Activated T-helper 1 cell treated with anti-CD3 and anti-CD28 coated beads, Interleukin-2, amount 50 U/mL, for 16 hours (primary cell): Measurements from ENCODE around the gene STX7.

Experiments
- DNase-seq, 2 donors: peaks; one replicate each; pipeline ENCODE4 v3.0.0-alpha.2; 2020; ENCODE audit warnings: low read depth in 1 of 2, low spot score in 1 of 2

STX7 gene

DNA sequence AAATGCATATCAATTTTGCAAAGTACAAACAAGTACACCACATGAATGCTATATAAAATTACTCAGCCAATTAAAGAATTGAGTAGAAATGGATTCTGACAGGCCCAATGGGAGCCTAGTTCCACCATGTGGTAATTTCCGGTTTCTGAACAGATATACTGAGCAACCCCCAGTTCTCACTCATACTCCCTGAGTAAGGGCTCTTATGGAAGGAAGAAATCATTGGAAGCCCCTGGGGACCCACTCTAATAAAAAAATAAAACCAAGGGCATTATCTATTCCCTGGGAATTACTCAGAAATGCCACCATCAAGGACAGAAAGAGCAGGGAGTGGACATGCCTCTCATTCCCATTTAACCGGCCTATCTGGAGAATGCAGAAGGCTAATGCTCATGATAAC is 34.6 kb downstream of the STX7 start:
- no peak for DNase-seq

DNA sequence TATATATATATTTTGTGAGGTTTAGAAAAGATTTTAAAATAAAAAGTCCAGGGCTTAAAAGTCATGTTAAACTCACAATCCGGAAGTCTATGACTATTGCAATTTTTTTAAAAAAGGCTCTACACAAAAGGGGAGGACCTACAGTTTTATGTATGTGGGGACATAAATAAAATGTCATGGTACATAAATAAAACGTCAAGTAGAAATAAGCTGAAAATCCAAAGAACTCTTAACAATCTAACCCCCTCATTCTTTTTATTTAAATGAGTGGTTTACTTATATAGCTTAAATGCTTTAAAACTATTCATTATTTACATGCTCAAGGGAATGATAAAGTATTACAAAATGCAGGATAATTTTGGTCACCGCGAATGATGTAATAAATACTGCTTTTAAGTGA is 36.2 kb downstream of the STX7 start:
- no peak for DNase-seq

DNA sequence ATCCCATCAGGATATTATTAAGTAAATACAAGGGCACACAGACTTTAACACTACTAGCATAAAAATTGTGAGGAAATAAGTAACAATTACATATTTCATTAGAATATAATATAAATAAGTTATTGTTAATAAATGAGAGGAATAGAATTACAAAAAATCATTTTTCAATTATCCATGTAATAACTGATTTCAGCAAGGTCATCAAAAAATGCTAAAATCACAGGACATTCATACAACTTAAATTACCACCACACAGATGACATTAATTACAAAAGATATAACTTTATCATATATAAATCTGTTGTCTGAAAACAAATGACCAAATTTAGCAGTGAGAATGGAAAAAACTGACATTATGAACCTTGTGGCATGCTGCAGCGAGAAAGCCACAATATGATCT is 37.0 kb downstream of the STX7 start:
- DNase-seq = no peak

DNA sequence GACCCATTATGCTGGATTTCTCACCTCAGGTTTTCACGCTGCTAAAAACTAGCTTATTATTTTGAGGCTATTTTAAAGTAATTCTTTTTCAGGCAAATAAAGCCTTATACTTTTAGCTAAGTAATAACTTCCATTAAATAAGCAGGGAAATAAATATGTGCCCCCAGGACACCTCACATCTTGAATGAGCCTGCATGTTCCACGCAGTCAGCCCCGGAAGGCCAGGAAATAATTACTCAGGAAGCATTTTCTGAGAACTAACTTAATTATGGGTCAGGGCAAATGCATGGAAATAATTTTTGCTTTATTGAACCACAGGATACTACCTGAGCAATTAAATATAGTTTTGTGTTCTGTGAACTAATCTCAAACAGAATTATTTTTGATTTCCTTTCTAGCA is 41.1 kb downstream of the STX7 start:
- no peak for DNase-seq

DNA sequence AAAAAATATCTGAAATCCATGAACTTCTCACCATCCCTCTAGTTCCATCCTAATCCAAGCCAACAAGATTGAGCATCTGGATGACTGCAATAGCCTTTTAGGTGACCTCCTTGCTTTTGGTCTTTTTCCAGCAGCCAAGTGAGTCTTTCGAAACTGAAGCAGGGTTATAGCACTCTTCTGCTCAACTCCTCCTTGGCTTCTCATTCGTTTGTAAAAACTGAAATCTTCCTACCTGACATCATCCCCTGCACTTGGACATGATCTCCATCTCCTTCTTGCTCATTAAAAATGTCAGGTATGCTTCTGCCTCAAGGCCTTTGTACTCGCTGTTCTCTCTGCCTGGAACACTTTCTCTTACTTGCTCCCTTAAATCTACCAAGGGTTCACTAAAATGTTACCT is 46.0 kb downstream of the STX7 start:
- no peak for DNase-seq

DNA sequence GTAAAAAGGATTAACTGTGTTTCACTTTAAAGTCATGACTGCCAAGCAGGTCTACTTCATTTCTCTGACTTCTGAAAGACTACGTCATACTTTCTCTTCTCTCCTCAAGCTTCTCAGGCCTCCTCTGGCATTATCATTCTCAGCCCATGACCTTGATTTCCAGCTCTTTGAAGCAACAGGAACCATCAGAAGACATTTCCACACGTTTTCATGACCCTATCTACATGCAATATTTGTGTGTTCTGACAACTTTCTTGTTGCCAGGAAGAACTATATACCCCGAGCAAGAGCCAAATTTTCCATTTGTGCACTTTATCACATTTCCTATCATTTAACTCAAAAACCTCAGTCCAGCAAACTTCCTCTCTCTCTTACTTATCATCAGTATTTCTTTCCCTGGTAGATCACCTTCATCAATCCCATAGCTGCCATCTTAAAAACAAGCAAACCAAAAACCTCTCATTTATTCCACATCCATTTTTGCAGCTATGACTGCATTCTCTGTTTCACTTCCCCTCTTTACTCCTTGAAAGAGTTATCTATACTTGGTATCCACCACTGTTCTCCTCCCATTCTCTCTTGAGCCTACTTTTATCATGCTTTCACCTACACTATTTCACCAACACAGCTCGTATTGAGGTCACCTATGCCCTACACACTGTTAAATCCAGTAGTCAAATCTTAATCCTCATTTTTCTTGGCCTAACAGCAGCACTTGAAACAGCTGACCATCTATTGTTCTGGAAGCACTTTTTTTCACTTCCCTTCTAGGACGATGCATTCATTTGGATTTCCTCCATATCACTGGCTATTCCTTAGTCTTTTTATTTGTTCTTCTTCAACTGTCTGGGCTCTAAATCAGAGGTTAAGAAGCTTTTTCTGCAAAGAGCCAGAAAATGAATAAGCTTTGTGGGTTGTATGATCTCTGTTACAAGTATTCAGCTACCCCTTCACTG is 47.1 kb downstream of the STX7 start:
- no peak for DNase-seq

DNA sequence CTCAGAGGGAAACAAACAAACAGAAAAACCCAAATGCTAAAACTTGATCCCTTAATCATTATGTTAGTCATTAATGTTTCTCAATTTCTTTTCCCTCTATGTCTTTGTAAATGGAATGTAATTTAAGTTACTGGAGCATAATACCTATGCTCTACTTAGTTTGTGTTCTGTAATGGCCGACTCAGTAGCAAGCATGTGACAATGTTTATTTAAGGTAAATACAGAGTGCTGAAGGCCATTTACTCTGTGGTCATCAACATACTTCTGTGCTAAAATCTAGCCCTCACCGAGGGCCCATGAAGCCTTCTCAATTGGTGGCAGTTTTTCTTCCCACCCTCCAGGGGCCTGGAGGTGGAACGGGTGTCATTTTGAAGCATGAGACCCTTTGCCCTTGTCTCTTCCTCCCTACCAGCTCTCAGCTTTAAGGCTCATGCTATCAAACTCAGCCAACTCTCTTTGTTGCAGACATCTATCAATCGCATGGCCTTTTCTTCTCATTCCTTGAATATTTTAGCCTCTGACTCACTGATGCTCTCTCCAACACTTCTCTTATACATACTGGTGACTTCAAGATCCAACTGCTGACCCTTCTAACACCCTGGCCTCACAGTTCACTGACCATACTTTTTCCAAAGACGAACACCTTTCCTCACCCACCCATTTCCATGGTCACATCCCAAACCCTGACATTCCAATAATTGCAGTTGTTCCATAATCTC is 48.2 kb downstream of the STX7 start:
- DNase-seq = no peak

DNA sequence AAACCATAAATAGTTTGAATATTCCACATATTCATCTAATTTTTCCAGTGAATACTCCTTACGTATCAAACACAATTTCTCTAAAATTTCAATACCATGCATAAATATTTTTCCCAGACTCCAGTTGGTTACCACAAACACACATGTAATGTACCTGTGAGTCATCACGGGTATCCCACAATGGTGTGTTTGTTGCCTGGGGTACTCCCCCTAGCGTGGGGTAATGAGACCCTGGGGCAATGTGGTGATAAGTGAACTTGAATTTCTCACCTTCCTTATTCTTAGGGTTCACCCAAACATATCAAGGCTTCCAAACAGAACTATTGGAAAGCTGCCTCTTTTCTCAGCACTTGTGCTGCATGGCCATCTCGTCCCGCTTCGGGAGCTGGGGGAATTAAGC is 51.0 kb downstream of the STX7 start:
- no peak for DNase-seq

DNA sequence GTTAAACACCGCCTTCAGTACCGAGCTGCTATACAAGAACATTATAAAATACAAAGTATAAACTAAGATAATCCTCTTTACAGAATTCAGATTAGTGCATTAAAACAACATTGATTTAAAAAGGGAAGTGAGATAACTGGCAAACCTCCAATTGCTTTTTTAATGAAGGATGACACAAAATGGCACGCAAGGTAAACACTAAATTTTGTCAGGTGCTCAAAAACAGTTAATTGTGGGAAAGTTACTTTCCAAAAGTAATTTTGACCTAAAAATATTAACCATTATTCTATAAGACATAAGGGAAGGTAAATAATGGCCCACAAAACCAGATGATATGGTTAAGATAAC is 53.3 kb downstream of the STX7 start:
- no peak for DNase-seq

DNA sequence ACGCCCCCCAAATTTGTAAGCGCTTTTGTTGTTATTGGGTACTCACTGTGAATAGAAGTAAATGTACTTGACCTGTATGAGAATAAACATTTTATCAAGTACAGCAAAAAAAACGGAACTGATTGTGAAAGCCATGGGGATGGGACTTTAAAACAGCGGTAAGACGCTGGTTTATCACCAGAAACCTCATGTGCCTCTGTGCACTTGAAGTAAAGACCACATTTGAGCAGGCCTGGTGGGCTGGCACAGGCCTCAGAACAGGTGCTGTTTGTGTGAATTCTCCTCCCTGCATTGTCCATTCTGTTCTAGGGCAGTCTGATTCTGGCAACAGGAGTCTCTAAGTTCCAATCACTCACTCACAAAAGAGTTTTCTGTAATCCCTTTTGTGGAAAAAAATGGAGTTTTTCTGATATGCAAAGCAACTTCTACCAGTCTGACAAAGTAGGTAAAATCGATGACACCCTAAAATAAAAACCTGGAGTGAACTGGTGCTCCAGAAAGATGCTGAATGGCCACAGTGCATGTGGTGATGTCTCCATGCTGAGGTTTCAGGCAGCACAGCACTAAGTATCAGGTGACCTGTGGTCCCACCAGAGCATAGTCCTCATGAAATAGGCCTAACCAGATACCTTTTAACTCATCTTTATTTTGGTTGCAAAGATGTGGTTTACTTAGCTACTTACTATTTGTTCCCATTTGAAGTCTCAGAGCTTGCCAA is 53.9 kb downstream of the STX7 start:
- no peak for DNase-seq

DNA sequence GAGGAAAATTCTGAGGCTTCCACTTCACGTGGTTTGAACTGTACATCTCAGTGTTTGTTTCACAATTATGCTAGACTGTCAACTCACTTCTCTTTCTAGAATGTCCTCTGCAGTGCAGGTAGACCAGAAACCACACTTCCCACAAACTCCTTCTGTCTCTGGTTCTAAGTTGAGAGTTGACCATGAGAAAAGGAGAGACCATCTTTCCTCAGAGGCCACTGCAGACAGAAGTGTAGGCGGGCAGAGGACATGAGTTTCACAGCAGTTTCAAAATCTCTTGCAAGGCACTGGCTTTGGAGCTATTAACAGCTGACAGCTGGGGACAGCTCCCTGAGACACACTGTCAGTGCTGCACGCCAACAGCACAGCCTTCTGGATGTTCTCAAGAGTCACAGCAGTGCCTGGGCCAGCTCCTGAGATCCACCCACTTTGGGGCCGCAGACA is 56.2 kb downstream of the STX7 start:
- no peak for DNase-seq

DNA sequence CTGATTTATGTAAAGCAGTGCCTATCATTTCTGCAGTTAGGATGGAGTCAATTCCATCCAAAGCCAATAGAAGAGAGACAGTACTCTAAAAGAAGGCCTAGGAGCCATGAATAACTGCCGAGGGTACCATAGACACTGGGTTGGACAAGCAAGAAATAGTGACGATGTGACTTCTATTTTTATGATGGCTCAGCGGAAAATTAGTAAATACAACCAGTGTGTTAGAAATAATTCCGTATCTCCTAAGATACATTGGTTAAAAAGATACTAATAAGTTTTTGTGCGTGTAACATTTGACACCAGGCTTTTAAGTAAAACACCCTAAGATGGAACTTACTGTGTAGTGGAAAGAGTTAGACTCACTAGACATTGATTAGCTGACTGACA is 66.1 kb downstream of the STX7 start:
- no peak for DNase-seq

DNA sequence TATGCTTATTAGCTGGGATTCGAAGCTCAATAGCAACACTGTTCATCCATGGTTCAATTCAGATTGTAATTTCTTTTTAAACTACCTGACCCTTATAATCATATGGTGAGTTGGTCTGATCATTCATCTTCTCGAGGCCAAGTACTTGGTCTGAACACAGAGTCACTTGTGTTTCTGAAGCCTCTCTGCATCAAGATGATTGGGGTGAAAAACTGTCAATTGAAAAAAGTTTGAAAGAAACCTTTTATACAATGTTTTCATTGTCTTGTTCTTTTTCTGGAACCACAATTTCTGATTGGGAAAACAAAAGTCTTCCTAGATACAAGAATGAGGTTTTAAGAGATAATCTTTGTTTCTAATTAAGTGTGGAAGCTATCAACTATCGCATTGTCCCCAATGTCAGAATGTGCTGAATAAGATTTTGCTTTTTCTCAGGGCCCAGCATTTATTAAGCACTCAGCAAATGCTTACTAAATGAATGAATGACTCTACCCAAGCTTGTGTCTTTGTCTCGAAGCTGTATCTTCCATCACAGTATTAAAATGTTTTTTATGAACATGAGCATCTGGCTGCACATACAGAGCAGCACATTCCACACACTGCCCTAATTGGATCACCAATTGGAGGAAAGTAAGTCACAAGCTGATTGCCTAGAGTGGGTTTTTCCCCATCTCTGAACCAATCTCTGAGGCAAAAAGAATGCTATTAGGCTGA is 66.6 kb downstream of the STX7 start:
- no peak for DNase-seq

DNA sequence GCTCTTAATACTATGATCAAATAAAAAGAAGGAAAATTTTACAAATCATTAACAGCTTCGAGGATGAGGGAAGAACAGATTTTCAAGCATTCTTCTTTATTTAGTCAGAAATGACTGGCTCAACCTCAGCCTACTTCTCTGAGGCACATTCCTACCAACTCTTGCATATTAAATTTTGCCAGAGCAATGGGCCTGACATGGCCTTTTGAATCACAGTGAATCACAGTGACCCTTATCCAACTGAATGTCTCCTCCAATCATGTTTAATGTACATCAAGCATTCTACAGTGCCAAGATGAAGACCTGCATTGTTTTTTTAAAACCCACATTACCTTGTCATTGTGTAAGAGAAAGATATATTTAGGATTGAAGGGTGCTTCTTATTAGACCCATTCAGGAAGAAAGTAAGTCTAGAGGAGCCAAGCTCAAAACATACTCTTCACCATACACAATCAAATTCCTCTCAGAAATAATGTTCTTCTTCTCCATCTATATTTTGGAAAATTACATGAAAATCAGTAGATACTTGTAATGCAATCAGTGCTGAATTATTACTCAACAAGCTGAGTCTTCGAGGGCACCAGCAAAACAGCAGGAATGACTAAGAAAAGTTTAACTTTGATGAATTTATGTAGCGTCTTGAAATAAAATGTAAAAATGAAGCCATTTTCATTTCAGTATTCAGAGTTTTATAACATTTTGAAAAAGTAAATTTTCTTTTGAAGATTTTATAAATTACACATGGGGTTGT is 67.5 kb downstream of the STX7 start:
- DNase-seq = no peak

DNA sequence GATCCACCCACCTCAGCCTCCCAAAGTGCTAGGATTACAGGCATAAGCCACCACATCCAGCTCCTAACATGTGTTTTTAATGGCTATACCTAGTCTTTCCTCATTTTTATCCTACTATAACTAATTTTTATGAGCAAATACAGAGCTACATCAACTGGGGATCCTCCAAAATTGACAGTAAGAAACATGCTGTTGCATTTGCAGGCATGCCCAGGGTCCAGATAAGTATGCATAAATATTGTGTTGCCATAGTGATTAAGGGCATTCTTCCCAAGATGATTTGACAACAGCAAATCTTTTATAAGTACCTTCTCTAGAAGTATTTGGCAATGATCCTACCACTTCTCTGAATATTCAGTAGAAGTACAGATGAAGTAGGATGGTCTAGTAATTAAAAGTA is 69.7 kb downstream of the STX7 start:
- no peak for DNase-seq

DNA sequence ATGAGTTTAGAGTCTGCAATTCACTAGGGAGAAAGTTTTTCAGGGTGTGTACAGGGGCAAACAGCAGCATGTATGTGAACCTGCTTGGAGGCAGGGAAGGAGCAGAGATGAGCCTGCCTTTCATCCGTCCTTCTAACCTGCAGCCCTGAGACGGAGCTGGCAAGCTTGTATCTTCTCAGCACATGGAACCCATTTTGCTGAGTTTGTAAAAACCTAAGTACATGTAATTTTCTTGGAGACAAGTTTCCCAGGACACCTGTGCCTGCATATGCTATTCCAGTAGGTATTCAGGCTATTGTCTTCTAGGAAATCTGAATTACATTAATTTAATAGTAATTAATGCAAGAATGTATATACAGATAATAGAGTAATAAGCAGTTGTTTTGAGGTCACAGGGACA is 82.8 kb downstream of the STX7 start:
- DNase-seq = no peak

DNA sequence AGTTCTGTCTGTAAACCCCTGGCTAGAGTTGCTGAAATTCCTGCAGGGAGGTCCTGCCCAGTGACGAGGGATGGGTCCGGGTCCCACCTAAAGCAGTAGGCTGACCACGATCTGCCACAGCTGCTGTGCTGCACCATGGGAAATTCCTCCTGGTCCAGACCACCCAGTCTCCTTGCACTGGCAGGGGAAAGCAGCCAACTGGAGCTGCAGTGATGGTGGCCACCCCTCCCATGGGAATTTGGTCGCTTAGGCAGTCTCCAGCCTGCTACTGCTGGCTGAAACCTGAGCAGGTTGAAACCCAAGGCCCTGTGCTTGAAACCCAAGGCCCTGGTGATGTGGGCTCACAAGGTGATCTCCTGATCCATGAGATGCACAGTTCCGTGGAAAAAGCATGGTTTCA is 87.7 kb downstream of the STX7 start:
- no peak for DNase-seq

DNA sequence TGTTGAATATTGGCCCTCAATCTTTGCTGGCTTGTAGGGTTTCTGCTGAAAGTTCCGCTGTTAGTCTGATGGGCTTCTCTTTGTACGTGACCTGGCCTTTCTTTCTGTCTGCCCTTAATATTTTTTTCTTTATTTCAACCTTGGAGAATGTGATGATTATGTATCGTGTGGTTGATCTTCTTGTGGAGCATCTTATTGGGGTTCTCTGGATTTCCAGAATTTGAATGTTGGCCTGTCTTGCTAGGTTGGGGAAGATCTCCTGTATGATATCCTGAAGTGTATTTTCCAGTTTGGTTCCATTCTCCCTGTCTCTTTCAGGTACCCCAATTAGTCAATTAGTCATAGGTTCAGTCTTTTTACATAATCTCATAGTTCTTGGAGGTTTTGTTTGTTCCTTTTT is 89.1 kb downstream of the STX7 start:
- DNase-seq = no peak

DNA sequence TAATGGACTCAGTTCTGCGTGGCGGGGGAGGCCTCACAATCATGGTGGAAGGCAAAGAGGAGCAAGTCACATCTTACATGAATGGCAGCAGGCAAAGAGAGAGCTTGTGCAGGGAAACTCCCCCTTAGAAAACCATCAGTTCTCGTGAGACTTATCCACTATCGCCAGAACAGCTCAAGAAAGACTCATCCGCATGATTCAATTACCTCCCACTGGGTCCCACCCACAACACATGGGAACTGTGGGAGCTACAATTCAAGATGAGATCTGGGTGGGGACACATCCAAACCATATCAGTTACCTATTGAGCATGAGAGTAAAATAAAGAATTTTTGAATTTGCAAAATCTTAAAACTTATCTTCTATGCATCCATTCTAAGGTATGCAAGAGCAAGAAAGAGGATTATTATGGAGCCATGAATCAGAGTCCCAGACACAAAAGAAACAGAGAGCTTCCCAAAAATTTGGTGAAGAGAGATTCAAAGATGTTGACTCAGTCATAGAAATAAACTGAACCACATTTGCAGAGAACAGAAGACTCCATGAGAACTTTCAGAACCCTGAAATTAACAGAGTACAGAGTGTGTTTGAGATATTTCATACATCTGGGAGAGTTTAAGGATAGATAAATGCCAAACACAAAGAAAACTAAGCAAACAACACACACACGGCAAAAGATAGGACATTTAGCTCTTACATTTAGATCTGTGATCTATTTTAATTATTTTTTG is 94.5 kb downstream of the STX7 start:
- no peak for DNase-seq

DNA sequence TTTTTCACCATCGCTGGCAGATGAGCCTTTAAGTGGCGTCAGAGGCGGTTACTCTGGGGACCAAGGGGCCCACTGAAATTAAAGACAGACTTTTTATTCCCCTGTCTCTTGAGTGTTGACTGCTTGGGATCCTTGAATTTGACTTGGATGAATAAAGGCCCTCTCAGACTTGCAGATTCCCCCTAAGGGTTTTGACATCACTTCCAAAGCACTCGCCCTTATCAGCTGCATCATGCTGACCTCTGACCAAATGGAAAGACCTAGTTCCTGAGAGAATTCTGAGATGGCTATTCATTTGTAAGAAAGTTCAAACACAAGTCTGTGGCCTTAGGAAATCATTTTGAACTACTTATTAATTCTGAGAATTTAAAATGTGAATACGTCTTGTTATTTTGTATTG is 98.2 kb downstream of the STX7 start:
- no peak for DNase-seq
